Dendritic cell treated with granulocyte-macrophage colony-stimulating factor and Interleukin-4, amounts not matched to agents 40 ng/mL and 50 ng/mL, for 4 days (primary cell): ENCODE measurements around the gene BRAT1.

Source experiments
- H3K27ac Mint-ChIP-seq: one replicate; pipeline ENCODE4 v1.8.0; 2022; ENCODE audit warnings: mild to moderate bottlenecking, mixed read lengths
- H3K27me3 Mint-ChIP-seq: one replicate; pipeline ENCODE4 v1.8.0; 2022; ENCODE audit warnings: mild to moderate bottlenecking, mixed read lengths
- H3K36me3 Mint-ChIP-seq: one replicate; pipeline ENCODE4 v1.8.0; 2022; ENCODE audit warnings: low read depth, mixed read lengths
- H3K4me1 Mint-ChIP-seq: one replicate; pipeline ENCODE4 v1.8.0; 2022; ENCODE audit warnings: low read depth, mixed read lengths
- H3K4me3 Mint-ChIP-seq: one replicate; pipeline ENCODE4 v1.8.0; 2022; ENCODE audit warnings: mild to moderate bottlenecking, moderate library complexity, mixed read lengths
- H3K9me3 Mint-ChIP-seq: one replicate; pipeline ENCODE4 v1.8.0; 2022; ENCODE audit warnings: mixed read lengths
- intact Hi-C: fragments of 100-400 bp; cut with micrococcal nuclease; formaldehyde crosslinking; loops from one replicate; pipeline ENCODE4 v1.15.0; 2022

Gene BRAT1

GRCh38 chr7:2555121-2556052 is at the start of gene BRAT1:
BRAT1 (minus strand) TSS chr7:2555524; CDS start chr7:2554431, 1,093 bp downstream.
- Mint-ChIP-seq H3K36me3 (peaks cover 41% of the 10 kb centered on the region), H3K27ac (peak within 1 kb of the TSS; percentile 97), H3K27me3 (no peaks in the 10 kb centered on the region), H3K4me1 (peaks cover 53% of the 10 kb centered on the region), H3K9me3 (no peaks in the 10 kb centered on the region), H3K4me3 (peak within 1 kb of the TSS; percentile 86)
- intact Hi-C loops: loop anchor here (5.0 kb wide), 3 partner anchors 33 to 87 kb away; partner anchors contain the start of gene GRIFIN

- peaks cover 58% of the 10 kb centered on the region for H3K4me1 Mint-ChIP-seq
- H3K27me3 Mint-ChIP-seq: no peaks in the 10 kb centered on the region
- intact Hi-C loops: loop anchor here (5.0 kb wide), 1 partner anchor 43 kb away; no protein-coding TSS in a partner anchor
- no peaks in the 10 kb centered on the region for H3K9me3 Mint-ChIP-seq
- H3K4me3 Mint-ChIP-seq: no peak overlapping the region
- H3K27ac Mint-ChIP-seq: peak overlapping the region; percentile 79
- peaks cover 58% of the 10 kb centered on the region for H3K36me3 Mint-ChIP-seq
These were observed 49.4 kb upstream of the BRAT1 start for GRCh38 chr7:2604608-2605174.

GRCh38 chr7:2603044-2603965 is 48.0 kb upstream of the BRAT1 start:
- Mint-ChIP-seq H3K27ac (peak overlapping the region; percentile 79), H3K36me3 (peaks cover 72% of the 10 kb centered on the region), H3K4me1 (peaks cover 48% of the 10 kb centered on the region), H3K27me3 (no peaks in the 10 kb centered on the region), H3K4me3 (no peak overlapping the region), H3K9me3 (no peaks in the 10 kb centered on the region)
- intact Hi-C loops: no loop called here

- intact Hi-C loops: no loop called here
- peak overlapping the region; percentile 79 for H3K27ac Mint-ChIP-seq
- H3K4me1 Mint-ChIP-seq: peaks cover 40% of the 10 kb centered on the region
- H3K36me3 Mint-ChIP-seq: peaks cover 76% of the 10 kb centered on the region
- H3K4me3 Mint-ChIP-seq: no peak overlapping the region
- no peaks in the 10 kb centered on the region for H3K9me3 Mint-ChIP-seq
- H3K27me3 Mint-ChIP-seq: no peaks in the 10 kb centered on the region
These were observed 47.2 kb upstream of the BRAT1 start for GRCh38 chr7:2602406-2603043.

- Mint-ChIP-seq H3K27ac (peak overlapping the region; percentile 79), H3K4me3 (no peak overlapping the region), H3K4me1 (peaks cover 34% of the 10 kb centered on the region), H3K9me3 (no peaks in the 10 kb centered on the region), H3K27me3 (no peaks in the 10 kb centered on the region), H3K36me3 (peaks cover 82% of the 10 kb centered on the region)
- intact Hi-C loops: no loop called here
These were observed 46.6 kb upstream of the BRAT1 start for GRCh38 chr7:2601907-2602306.

- H3K27ac Mint-ChIP-seq: no peak overlapping the region
- H3K36me3 Mint-ChIP-seq: peaks cover 90% of the 10 kb centered on the region
- H3K9me3 Mint-ChIP-seq: no peaks in the 10 kb centered on the region
- intact Hi-C loops: no loop called here
- no peak overlapping the region for H3K4me3 Mint-ChIP-seq
- no peaks in the 10 kb centered on the region for H3K27me3 Mint-ChIP-seq
- peaks cover 26% of the 10 kb centered on the region for H3K4me1 Mint-ChIP-seq
These were observed 45.7 kb upstream of the BRAT1 start for GRCh38 chr7:2601065-2601464.

GRCh38 chr7:2598154-2598823 is 43.0 kb upstream of the BRAT1 start:
- peaks cover 17% of the 10 kb centered on the region for H3K4me1 Mint-ChIP-seq
- intact Hi-C loops: no loop called here
- H3K36me3 Mint-ChIP-seq: peaks cover 95% of the 10 kb centered on the region
- no peaks in the 10 kb centered on the region for H3K27me3 Mint-ChIP-seq
- H3K9me3 Mint-ChIP-seq: no peaks in the 10 kb centered on the region
- no peak overlapping the region for H3K4me3 Mint-ChIP-seq
- H3K27ac Mint-ChIP-seq: no peak overlapping the region

GRCh38 chr7:2597273-2597640 is 41.9 kb upstream of the BRAT1 start:
- intact Hi-C loops: no loop called here
- Mint-ChIP-seq H3K36me3 (peaks cover 95% of the 10 kb centered on the region), H3K4me3 (no peak overlapping the region), H3K9me3 (no peaks in the 10 kb centered on the region), H3K27me3 (no peaks in the 10 kb centered on the region), H3K27ac (no peak overlapping the region), H3K4me1 (peaks cover 7% of the 10 kb centered on the region)

GRCh38 chr7:2596464-2597272 is 41.3 kb upstream of the BRAT1 start:
- Mint-ChIP-seq H3K27me3 (no peaks in the 10 kb centered on the region), H3K4me1 (peaks cover under 1% of the 10 kb centered on the region), H3K9me3 (no peaks in the 10 kb centered on the region), H3K27ac (no peak overlapping the region), H3K36me3 (peaks cover 94% of the 10 kb centered on the region), H3K4me3 (no peak overlapping the region)
- intact Hi-C loops: no loop called here

GRCh38 chr7:2595258-2595860 is 40.0 kb upstream of the BRAT1 start:
- Mint-ChIP-seq H3K27me3 (no peaks in the 10 kb centered on the region), H3K36me3 (peaks cover 94% of the 10 kb centered on the region), H3K27ac (no peak overlapping the region), H3K4me1 (no peaks in the 10 kb centered on the region), H3K9me3 (no peaks in the 10 kb centered on the region), H3K4me3 (no peak overlapping the region)
- intact Hi-C loops: no loop called here

GRCh38 chr7:2594599-2594998 is 39.3 kb upstream of the BRAT1 start:
- intact Hi-C loops: no loop called here
- Mint-ChIP-seq H3K4me1 (no peaks in the 10 kb centered on the region), H3K36me3 (peaks cover 93% of the 10 kb centered on the region), H3K4me3 (no peak overlapping the region), H3K9me3 (no peaks in the 10 kb centered on the region), H3K27me3 (no peaks in the 10 kb centered on the region), H3K27ac (no peak overlapping the region)

- H3K9me3 Mint-ChIP-seq: no peaks in the 10 kb centered on the region
- H3K36me3 Mint-ChIP-seq: peaks cover 89% of the 10 kb centered on the region
- no peaks in the 10 kb centered on the region for H3K27me3 Mint-ChIP-seq
- H3K4me3 Mint-ChIP-seq: no peak overlapping the region
- H3K4me1 Mint-ChIP-seq: no peaks in the 10 kb centered on the region
- no peak overlapping the region for H3K27ac Mint-ChIP-seq
- intact Hi-C loops: no loop called here
These were observed 37.9 kb upstream of the BRAT1 start for GRCh38 chr7:2593036-2593727.
